Measurements from ENCODE around the gene TADA2B.

TADA2B gene

DNA sequence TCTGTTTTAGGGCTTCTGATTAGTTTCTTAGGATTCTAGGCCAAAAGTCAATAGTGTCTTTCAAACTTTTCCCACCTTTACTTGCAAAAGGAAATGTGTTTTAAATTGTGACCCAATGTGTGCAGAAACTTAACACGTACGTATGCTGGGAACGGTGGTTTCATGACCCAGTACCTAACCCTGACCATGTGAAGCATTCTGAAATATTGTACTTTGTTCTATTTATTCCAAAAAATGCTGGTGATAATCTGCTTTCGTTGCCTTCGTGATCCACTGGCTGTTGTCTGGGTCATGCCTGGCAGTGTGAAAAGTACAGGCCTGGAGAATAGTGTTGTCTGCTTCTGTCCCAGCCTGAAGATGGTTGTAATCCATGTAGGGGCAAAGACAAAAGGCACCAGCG lies 26.7 kb upstream of the TADA2B start:
- Histone ChIP-seq H3K36me3 (ENCODE audit: control insufficient read depth, insufficient read depth, low read length) (peaks cover 77% of the 10 kb centered on the region), H3K4me3 (ENCODE audit: insufficient read depth, low read depth, low read length, poor library complexity, severe bottlenecking) (no peak overlapping the region)
- no peak for DNase-seq

DNA sequence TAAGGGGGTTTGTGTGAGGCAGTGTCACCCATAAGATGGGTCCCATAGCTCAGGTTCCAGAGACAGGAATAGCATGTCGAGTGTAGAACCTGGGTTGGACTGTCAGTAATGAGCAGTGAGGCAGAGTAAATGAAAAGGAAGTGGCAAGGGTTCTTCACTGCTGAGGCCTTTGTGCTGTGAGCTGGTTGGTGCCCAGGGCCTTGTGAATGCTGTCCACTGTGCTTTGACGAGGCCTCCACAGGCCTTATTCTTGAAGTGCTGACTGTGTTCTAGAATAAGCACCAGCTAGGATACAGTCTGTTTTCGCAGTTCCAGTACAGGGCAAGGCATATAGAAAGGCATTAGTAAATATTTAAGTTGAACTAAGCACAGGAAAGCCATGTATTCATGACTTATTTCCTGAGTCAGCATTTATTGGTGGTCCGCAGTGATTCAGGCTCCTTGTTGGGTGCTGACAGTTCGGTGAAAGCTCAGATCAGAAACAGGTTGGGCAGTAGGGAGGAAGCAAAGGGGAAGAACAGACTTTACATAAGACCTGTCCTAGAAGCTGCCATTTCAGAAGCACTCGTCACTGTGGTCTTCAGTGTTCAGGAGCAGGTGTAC lies 25.6 kb upstream of the TADA2B start:
- Histone ChIP-seq H3K4me3 (ENCODE audit: insufficient read depth, low read depth, low read length, poor library complexity, severe bottlenecking) (no peak overlapping the region), H3K36me3 (ENCODE audit: control insufficient read depth, insufficient read depth, low read length) (peaks cover 81% of the 10 kb centered on the region), H3K27ac (ENCODE audit: insufficient read depth, low read length, poor library complexity, severe bottlenecking) (no peak overlapping the region), H3K9me3 (ENCODE audit: control insufficient read depth, low read length) (no peaks in the 10 kb centered on the region), H3K27me3 (replicated peaks; ENCODE audit: control insufficient read depth, insufficient read depth, low read length, poor library complexity, severe bottlenecking) (no peaks in the 10 kb centered on the region), H3K4me1 (ENCODE audit: control insufficient read depth, insufficient read depth, low read length, poor library complexity, severe bottlenecking) (no peaks in the 10 kb centered on the region)
- no peak for DNase-seq

More for the DNA sequence above, 26.7 kb upstream of the TADA2B start:
- Histone ChIP-seq H3K4me1 (ENCODE audit: control insufficient read depth, insufficient read depth, low read length, poor library complexity, severe bottlenecking) (no peaks in the 10 kb centered on the region), H3K9me3 (ENCODE audit: control insufficient read depth, low read length) (no peaks in the 10 kb centered on the region), H3K27ac (ENCODE audit: insufficient read depth, low read length, poor library complexity, severe bottlenecking) (no peak overlapping the region), H3K27me3 (replicated peaks; ENCODE audit: control insufficient read depth, insufficient read depth, low read length, poor library complexity, severe bottlenecking) (no peaks in the 10 kb centered on the region)

DNA sequence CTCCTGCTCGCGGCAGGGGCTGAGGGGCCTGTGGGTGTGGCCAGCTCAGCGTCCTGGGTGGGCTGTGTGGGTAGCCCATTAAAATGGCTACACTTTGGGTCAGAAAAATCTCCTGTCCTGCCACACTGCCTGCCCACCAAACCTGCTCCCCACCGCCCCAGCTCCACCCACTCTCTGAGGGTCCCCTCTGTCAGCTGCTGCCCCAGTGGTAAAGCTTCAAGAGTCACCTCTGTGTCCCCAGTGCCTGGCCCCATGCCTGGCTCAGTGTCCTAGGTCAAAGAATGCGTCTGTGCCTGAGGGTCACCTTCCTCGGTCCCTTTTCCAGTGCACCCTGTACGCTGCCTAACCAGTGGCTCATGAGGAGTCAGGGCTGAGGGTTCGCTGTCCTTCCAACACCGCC lies 24.9 kb upstream of the TADA2B start:
- H3K27ac ChIP-seq (ENCODE audit: insufficient read depth, low read length, poor library complexity, severe bottlenecking) = no peak overlapping the region
- H3K36me3 ChIP-seq (ENCODE audit: control insufficient read depth, insufficient read depth, low read length) = peaks cover 76% of the 10 kb centered on the region
- H3K4me1 ChIP-seq (ENCODE audit: control insufficient read depth, insufficient read depth, low read length, poor library complexity, severe bottlenecking) = no peaks in the 10 kb centered on the region
- DNase-seq = no peak
- no peak overlapping the region for H3K4me3 ChIP-seq (ENCODE audit: insufficient read depth, low read depth, low read length, poor library complexity, severe bottlenecking)
- no peaks in the 10 kb centered on the region for H3K27me3 ChIP-seq (replicated peaks; ENCODE audit: control insufficient read depth, insufficient read depth, low read length, poor library complexity, severe bottlenecking)
- no peaks in the 10 kb centered on the region for H3K9me3 ChIP-seq (ENCODE audit: control insufficient read depth, low read length)

DNA sequence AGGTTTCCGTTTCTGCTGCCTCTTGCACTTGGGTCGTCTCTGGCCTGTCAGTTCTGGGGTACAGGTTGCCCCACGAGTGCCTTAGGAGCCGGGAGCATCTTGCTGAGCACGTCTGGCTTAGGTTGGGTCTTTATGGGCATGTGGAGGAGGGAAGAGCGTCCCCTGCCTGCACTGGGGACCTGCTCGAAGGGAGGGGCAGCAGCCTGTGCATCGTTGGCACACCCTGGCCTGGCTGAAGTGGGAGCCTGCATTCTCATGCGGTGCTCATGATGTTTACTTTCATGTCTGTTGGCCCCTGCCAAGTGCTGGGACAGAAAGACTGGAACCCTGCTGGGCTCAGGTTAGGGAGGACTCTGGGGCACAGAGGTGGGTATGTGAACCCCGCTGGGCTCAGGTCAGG lies 23.8 kb upstream of the TADA2B start:
- H3K27ac ChIP-seq (ENCODE audit: insufficient read depth, low read length, poor library complexity, severe bottlenecking) = no peak overlapping the region
- peaks cover 75% of the 10 kb centered on the region for H3K36me3 ChIP-seq (ENCODE audit: control insufficient read depth, insufficient read depth, low read length)
- DNase-seq = no peak
- H3K27me3 ChIP-seq (replicated peaks; ENCODE audit: control insufficient read depth, insufficient read depth, low read length, poor library complexity, severe bottlenecking) = no peaks in the 10 kb centered on the region
- no peaks in the 10 kb centered on the region for H3K9me3 ChIP-seq (ENCODE audit: control insufficient read depth, low read length)
- no peaks in the 10 kb centered on the region for H3K4me1 ChIP-seq (ENCODE audit: control insufficient read depth, insufficient read depth, low read length, poor library complexity, severe bottlenecking)
- no peak overlapping the region for H3K4me3 ChIP-seq (ENCODE audit: insufficient read depth, low read depth, low read length, poor library complexity, severe bottlenecking)

DNA sequence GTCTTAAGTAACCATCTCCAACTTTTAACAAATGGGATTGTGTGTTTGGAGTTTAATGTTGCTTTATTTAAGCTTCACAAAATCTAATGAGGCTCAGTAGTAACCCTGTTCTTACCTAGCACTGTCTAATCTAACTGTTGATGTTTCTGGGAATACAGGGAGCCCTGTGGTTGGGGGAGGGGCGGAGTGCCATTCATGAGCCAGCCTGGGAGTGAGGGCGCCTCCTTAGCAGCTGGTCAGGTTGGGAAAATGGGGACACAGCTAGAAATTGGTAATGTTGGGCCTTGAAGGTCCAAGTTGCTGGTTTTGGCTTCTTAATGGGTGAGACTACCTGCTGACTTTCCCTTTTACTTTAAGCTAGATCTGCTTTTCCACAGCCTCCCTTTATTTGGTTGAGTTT lies 22.9 kb upstream of the TADA2B start:
- Histone ChIP-seq H3K4me3 (ENCODE audit: insufficient read depth, low read depth, low read length, poor library complexity, severe bottlenecking) (no peak overlapping the region), H3K27ac (ENCODE audit: insufficient read depth, low read length, poor library complexity, severe bottlenecking) (no peak overlapping the region), H3K36me3 (ENCODE audit: control insufficient read depth, insufficient read depth, low read length) (peaks cover 74% of the 10 kb centered on the region), H3K9me3 (ENCODE audit: control insufficient read depth, low read length) (no peaks in the 10 kb centered on the region), H3K27me3 (replicated peaks; ENCODE audit: control insufficient read depth, insufficient read depth, low read length, poor library complexity, severe bottlenecking) (no peaks in the 10 kb centered on the region), H3K4me1 (ENCODE audit: control insufficient read depth, insufficient read depth, low read length, poor library complexity, severe bottlenecking) (no peaks in the 10 kb centered on the region)
- no peak for DNase-seq

DNA sequence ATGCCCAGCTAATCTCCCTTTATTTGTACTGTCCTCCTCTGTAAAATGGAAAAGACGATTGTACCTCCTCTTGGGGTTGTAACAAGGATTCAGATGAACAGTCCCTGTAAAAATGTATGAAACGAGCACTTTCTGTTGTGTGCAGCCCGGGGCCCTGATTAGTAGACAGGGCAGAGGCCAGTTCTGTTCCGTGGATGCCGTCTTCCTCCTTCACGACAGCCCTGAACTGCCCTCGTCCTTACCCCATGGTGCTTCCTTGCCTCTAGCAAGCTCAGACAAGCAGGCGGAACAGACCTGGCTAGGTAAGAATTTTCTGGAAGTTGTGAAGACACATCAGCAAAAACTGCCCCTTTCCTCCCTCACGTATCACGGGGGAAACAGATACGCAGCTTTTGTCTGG lies 22.3 kb upstream of the TADA2B start:
- Histone ChIP-seq H3K36me3 (ENCODE audit: control insufficient read depth, insufficient read depth, low read length) (peaks cover 74% of the 10 kb centered on the region), H3K4me3 (ENCODE audit: insufficient read depth, low read depth, low read length, poor library complexity, severe bottlenecking) (no peak overlapping the region), H3K27ac (ENCODE audit: insufficient read depth, low read length, poor library complexity, severe bottlenecking) (no peak overlapping the region), H3K27me3 (replicated peaks; ENCODE audit: control insufficient read depth, insufficient read depth, low read length, poor library complexity, severe bottlenecking) (no peaks in the 10 kb centered on the region), H3K4me1 (ENCODE audit: control insufficient read depth, insufficient read depth, low read length, poor library complexity, severe bottlenecking) (no peaks in the 10 kb centered on the region), H3K9me3 (ENCODE audit: control insufficient read depth, low read length) (no peaks in the 10 kb centered on the region)
- no peak for DNase-seq

DNA sequence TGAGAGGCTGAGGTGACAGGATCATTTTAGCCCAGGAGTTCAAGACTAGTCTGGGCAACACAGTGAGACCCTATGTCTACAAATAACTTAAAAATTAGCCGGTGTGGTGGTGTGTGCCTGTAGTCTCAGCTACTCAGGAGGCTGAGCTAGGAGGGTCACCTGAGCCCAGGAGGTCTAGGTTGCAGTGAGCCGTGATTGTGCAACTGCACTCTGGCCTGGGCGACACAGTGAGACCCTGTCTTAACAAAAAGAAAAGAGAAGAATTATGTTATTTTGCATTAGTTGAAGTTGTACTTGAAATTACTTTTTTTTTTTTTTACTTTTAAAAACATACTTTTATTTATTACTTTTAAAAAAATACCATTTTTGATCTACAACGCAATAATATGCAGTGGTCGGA lies 21.8 kb upstream of the TADA2B start:
- no peaks in the 10 kb centered on the region for H3K9me3 ChIP-seq (ENCODE audit: control insufficient read depth, low read length)
- no peaks in the 10 kb centered on the region for H3K27me3 ChIP-seq (replicated peaks; ENCODE audit: control insufficient read depth, insufficient read depth, low read length, poor library complexity, severe bottlenecking)
- H3K27ac ChIP-seq (ENCODE audit: insufficient read depth, low read length, poor library complexity, severe bottlenecking) = no peak overlapping the region
- no peak overlapping the region for H3K4me3 ChIP-seq (ENCODE audit: insufficient read depth, low read depth, low read length, poor library complexity, severe bottlenecking)
- H3K4me1 ChIP-seq (ENCODE audit: control insufficient read depth, insufficient read depth, low read length, poor library complexity, severe bottlenecking) = no peaks in the 10 kb centered on the region
- DNase-seq = no peak
- H3K36me3 ChIP-seq (ENCODE audit: control insufficient read depth, insufficient read depth, low read length) = peaks cover 69% of the 10 kb centered on the region

DNA sequence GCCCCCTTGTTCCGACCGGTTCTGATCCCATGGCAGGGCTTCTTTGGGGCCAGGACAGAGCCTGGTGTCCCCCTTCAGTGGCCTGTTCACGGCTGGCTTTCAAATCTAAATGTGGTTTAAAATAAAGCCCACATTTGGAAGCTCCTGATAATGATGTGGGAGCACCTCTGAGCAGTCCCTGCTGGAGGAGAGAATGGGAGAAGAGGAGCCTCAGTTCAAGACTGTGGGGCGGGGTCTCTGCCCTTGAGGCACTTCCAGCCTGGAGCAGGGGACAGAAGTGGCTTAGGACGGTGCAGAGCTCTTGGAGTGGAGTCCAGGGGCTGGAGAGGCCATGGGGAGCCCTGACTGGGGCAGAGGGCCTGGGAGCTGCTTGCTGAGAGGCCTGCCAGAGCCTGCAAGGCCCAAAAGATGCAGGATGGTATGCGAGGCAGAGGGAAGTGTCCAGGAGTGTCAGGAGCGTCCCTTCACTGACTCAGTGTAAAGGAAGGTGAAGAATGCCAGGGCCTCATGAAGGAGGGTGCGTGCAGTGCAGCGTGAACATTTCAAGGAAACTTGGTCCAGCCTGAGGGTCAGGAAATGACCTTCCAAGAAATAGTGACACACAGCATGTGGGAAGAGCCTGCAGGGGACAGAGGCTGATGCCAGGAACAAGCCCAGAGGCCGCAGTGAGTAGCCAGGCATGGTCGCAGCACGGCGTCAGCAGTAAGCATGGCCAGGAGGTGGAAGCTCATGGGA lies 21.1 kb upstream of the TADA2B start:
- no peak for DNase-seq
- no peak overlapping the region for H3K4me3 ChIP-seq (ENCODE audit: insufficient read depth, low read depth, low read length, poor library complexity, severe bottlenecking)
- no peak overlapping the region for H3K27ac ChIP-seq (ENCODE audit: insufficient read depth, low read length, poor library complexity, severe bottlenecking)
- H3K36me3 ChIP-seq (ENCODE audit: control insufficient read depth, insufficient read depth, low read length) = peaks cover 70% of the 10 kb centered on the region
- no peaks in the 10 kb centered on the region for H3K4me1 ChIP-seq (ENCODE audit: control insufficient read depth, insufficient read depth, low read length, poor library complexity, severe bottlenecking)
- no peaks in the 10 kb centered on the region for H3K9me3 ChIP-seq (ENCODE audit: control insufficient read depth, low read length)
- H3K27me3 ChIP-seq (replicated peaks; ENCODE audit: control insufficient read depth, insufficient read depth, low read length, poor library complexity, severe bottlenecking) = no peaks in the 10 kb centered on the region

DNA sequence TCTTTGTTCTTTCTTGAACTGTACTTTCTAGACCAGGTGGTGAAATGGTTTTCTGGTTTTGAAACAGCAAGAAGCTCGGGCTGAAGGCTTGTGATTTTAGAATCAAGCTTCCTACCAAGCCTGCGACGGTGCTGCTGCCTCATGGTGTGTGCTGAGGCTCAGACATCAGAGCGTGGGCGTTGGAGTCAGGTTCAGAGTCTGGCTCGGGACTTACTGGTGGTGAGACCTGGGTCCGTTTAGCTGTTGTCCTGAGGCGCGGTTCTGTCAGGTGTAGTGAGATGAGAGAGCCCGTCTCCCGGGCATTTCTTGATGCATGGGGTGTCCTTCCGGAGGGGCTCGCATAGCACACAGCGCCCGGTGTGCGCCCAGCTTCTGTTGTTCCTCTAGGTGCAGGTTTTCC lies 19.7 kb upstream of the TADA2B start:
- H3K27me3 ChIP-seq (replicated peaks; ENCODE audit: control insufficient read depth, insufficient read depth, low read length, poor library complexity, severe bottlenecking) = no peaks in the 10 kb centered on the region
- no peaks in the 10 kb centered on the region for H3K9me3 ChIP-seq (ENCODE audit: control insufficient read depth, low read length)
- H3K4me3 ChIP-seq (ENCODE audit: insufficient read depth, low read depth, low read length, poor library complexity, severe bottlenecking) = no peak overlapping the region
- H3K36me3 ChIP-seq (ENCODE audit: control insufficient read depth, insufficient read depth, low read length) = peaks cover 63% of the 10 kb centered on the region
- H3K4me1 ChIP-seq (ENCODE audit: control insufficient read depth, insufficient read depth, low read length, poor library complexity, severe bottlenecking) = no peaks in the 10 kb centered on the region
- H3K27ac ChIP-seq (ENCODE audit: insufficient read depth, low read length, poor library complexity, severe bottlenecking) = no peak overlapping the region
- DNase-seq = no peak

DNA sequence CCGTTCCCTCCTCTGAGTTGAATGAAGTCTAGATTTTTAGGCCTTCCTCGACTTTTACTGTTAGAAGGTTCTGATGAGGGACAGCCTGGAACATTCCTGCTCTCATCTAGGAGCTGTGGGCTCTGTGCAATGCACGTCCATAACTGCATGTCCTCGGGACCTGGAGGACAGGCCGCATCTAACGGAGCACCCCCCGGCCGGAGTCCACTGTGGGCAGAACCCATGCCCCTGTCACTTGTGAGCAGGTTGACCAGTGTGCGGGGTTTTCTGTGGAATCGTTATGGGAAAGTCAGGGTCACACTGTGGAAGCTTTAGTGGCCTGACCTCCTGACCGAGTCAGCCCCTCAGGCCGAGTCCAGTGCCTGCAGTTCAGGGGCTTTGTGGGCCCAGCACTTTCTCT lies 19.3 kb upstream of the TADA2B start:
- no peak for DNase-seq
- no peaks in the 10 kb centered on the region for H3K4me1 ChIP-seq (ENCODE audit: control insufficient read depth, insufficient read depth, low read length, poor library complexity, severe bottlenecking)
- no peak overlapping the region for H3K27ac ChIP-seq (ENCODE audit: insufficient read depth, low read length, poor library complexity, severe bottlenecking)
- no peaks in the 10 kb centered on the region for H3K9me3 ChIP-seq (ENCODE audit: control insufficient read depth, low read length)
- H3K4me3 ChIP-seq (ENCODE audit: insufficient read depth, low read depth, low read length, poor library complexity, severe bottlenecking) = no peak overlapping the region
- H3K27me3 ChIP-seq (replicated peaks; ENCODE audit: control insufficient read depth, insufficient read depth, low read length, poor library complexity, severe bottlenecking) = no peaks in the 10 kb centered on the region
- peaks cover 62% of the 10 kb centered on the region for H3K36me3 ChIP-seq (ENCODE audit: control insufficient read depth, insufficient read depth, low read length)

Measured in effector memory CD4-positive, alpha-beta T cell (primary cell).